Small intestine (tissue), 7 donors: ENCODE data around the gene METTL15. TPM values are rescaled to one million over a fixed set of nuclear protein-coding genes. Genes with fewer than 3 reads are reported as not detected.
A peak's percentile ranks its signal among the peaks of the same experiment; 100 is the strongest.
"Not testable (repeated sequence)": the region's sequence is repeated elsewhere in the genome, so short reads cannot be mapped to it uniquely, and the experiment has no call there.

Experiments used
- DNase-seq, 2 donors: peaks; one replicate each; pipeline versions ENCODE4 v3.0.0 to v3.0.0-alpha.2; 2013
- FAIRE-seq: peaks from 2 replicates; lab custom pipeline; 2012; peaks lifted over from hg19 to GRCh38; lab: Jason Lieb, UNC
- H3K27ac ChIP-seq, 3 donors: one replicate each; pipeline ENCODE4 v1.5.1; 2013; ENCODE audit warnings: low read length in 2 of 3, mild to moderate bottlenecking in 2 of 3, control low read depth in 1 of 3, inconsistent platforms in 1 of 3, low read depth in 1 of 3, moderate library complexity in 1 of 3
- H3K27me3 ChIP-seq, 3 donors: one replicate each; pipeline ENCODE4 v1.6.1; 2013; ENCODE audit warnings: low read length in 3 of 3, inconsistent platforms in 1 of 3; ENCODE audit not compliant: control insufficient read depth in 3 of 3, insufficient read depth in 3 of 3
- H3K36me3 ChIP-seq, 3 donors: one replicate each; pipeline ENCODE4 v1.6.1; 2013; ENCODE audit warnings: low read length in 3 of 3, inconsistent platforms in 1 of 3, low read depth in 1 of 3, mild to moderate bottlenecking in 1 of 3, moderate library complexity in 1 of 3; ENCODE audit not compliant: control insufficient read depth in 3 of 3, insufficient read depth in 2 of 3
- H3K4me1 ChIP-seq, 3 donors: one replicate each; pipeline ENCODE4 v1.6.1; 2013; ENCODE audit warnings: low read length in 2 of 3, inconsistent platforms in 1 of 3, low read depth in 1 of 3, mild to moderate bottlenecking in 1 of 3, moderate library complexity in 1 of 3; ENCODE audit not compliant: control insufficient read depth in 3 of 3, insufficient read depth in 2 of 3
- H3K4me3 ChIP-seq, 3 donors: one replicate each; pipeline ENCODE4 v1.5.1; 2013; ENCODE audit warnings: low read length in 3 of 3, control low read depth in 1 of 3, inconsistent platforms in 1 of 3, low read depth in 1 of 3, mild to moderate bottlenecking in 1 of 3, moderate library complexity in 1 of 3
- H3K9me3 ChIP-seq, 2 donors: one replicate each; pipeline ENCODE4 v1.6.1; 2013; ENCODE audit warnings: low read depth in 1 of 2, low read length in 1 of 2; ENCODE audit not compliant: control insufficient read depth in 2 of 2, insufficient read depth in 1 of 2
- WGBS, 3 donors: extraction: QIAGEN DNeasy Blood & Tissue Kit; methylation state at CpG; one replicate each; pipeline ENCODE4 v1.1.7; 2013; 5-methylcytosine and 5-hydroxymethylcytosine counted together
- polyA plus RNA-seq, 4 donors: library from polyadenylated mRNA; stranded (reverse) in 3 of 4; unstranded in 1 of 4; fragments of 200-250 nt in 3 of 4; fragments of 120-200 nt in 1 of 4; gene quantifications; one replicate each; pipeline versions ENCODE4 v1.2.1 to v1.2.3, GENCODE V29; 2013
- donor health status: healthy with polysubstance abuse.
- donor health status: control.
- donor health status: control.
- donor health status: Bipolar disorder and iron deficiency.
- donor health status: healthy.

The METTL15 gene
- polyA plus RNA-seq, 4 donors = 2.4 to 16.6 (median 4.8) TPM

DNA sequence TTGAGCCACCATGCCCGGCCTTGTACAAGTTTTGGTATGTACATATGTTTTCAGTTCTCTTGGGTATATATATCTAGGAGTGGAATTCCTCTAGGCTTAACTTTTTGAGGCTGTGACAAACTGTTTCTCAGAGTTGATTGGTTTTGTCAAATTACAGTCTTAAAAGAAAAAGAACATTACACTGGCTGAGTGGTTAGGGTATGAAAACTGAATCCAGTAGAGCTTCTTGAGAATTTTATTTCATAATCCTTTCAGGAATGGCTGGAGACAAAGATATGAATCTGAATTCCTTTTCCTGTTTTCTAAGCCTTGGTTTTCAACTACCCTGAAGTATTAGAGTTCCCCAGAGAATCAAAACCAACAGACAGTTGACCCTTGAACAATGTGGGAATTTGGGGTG, 6.5 kb downstream of the METTL15 start:
- FAIRE-seq (no peak), DNase-seq (no peak)
- Histone ChIP-seq H3K9me3 (no peaks in the 10 kb centered on the region), H3K4me3 (no peak overlapping the region), H3K27ac (no peak overlapping the region), H3K4me1 (peaks cover 0 to 6% (median 0%) of the 10 kb centered on the region in 3 donors), H3K36me3 (peaks cover 0 to 4% (median 0%) of the 10 kb centered on the region in 3 donors), H3K27me3 (no peaks in the 10 kb centered on the region)
- whole genome bisulfite sequencing, 3 donors = 96 to 97% (median 96%) methylated on average over 1 of the region's 1 CpG

GRCh38 chr11:28117712-28118111, 9.5 kb downstream of the METTL15 start:
- no peaks in the 10 kb centered on the region for H3K27me3 ChIP-seq
- no peaks in the 10 kb centered on the region for H3K9me3 ChIP-seq
- H3K4me3 ChIP-seq = no peak overlapping the region
- FAIRE-seq (no peak), DNase-seq (no peak)
- H3K4me1 ChIP-seq = no peaks in the 10 kb centered on the region
- H3K27ac ChIP-seq = no peak overlapping the region
- H3K36me3 ChIP-seq = peaks cover 0 to 4% (median 0%) of the 10 kb centered on the region in 3 donors
- 96 to 98% (median 97%) methylated on average over 4 of the region's 4 CpGs for WGBS, 3 donors

DNA sequence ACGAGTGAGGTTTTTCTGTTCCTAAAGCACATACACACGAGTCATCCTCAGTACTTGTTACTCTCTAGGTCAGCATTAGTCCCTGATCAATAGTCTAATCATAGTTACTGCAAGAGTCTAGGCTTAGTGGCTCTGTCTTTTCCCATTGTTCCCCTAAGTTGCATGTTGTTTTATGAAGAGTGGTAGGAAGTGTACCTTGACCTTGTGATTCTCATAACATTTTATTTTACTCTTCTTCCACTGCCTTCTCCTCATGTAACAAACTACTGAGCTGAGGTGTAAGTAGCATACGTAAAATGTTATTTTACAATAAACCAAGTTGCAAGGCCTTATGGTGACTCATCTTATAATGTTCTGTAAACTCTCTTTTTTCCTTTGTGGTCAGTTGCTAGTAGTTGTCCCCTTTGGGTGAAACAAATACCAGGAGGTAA, 15.0 kb downstream of the METTL15 start:
- Histone ChIP-seq H3K9me3 (no peaks in the 10 kb centered on the region), H3K4me1 (no peaks in the 10 kb centered on the region), H3K36me3 (no peaks in the 10 kb centered on the region), H3K27me3 (no peaks in the 10 kb centered on the region), H3K27ac (no peak overlapping the region), H3K4me3 (no peak overlapping the region)
- DNase-seq (no peak), FAIRE-seq (no peak)
- WGBS, 3 donors = 75 to 90% (median 77%) methylated on average over 3 of the region's 3 CpGs

GRCh38 chr11:28132548-28132947, 24.4 kb downstream of the METTL15 start:
- FAIRE-seq = no peak
- WGBS, 3 donors = 55 to 87% (median 63%) methylated on average over 1 of the region's 1 CpG

DNA sequence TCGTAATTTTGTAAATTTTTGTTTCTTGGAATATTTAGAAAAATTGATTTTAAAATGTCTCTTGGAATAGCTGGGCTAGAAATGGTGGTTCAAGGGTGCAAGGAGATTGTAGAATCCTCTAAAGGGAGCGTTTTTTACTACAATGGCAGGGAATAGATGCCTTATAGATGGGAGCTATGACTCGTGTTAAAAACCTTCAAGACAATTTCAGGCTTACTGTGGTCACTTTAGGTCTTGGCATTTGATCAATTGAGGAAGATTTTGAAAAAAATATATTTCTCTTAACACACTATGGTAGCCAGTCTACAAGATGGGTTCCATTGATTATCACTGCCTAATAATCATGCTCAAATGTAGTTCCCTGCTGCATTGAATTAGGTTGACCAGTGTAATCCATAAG, 25.0 kb downstream of the METTL15 start:
- DNase-seq (no peak), FAIRE-seq (no peak)
- 96 to 98% (median 98%) methylated on average over 3 of the region's 3 CpGs for WGBS, 3 donors
- no peak overlapping the region for H3K27ac ChIP-seq
- no peaks in the 10 kb centered on the region for H3K27me3 ChIP-seq
- H3K4me3 ChIP-seq = no peak overlapping the region
- H3K36me3 ChIP-seq = peaks cover 0 to 7% (median 0%) of the 10 kb centered on the region in 3 donors
- H3K9me3 ChIP-seq = peaks cover 0 to 21% of the 10 kb centered on the region in 2 donors
- H3K4me1 ChIP-seq = no peaks in the 10 kb centered on the region

More at GRCh38 chr11:28132548-28132947, 24.4 kb downstream of the METTL15 start:
- DNase-seq = no peak
- Histone ChIP-seq H3K4me1 (no peaks in the 10 kb centered on the region), H3K27ac (no peak overlapping the region), H3K4me3 (no peak overlapping the region), H3K36me3 (peaks cover 0 to 7% (median 0%) of the 10 kb centered on the region in 3 donors), H3K27me3 (no peaks in the 10 kb centered on the region), H3K9me3 (peaks cover 0 to 18% of the 10 kb centered on the region in 2 donors)

- not testable (repeated sequence) for H3K27ac ChIP-seq, H3K4me3 ChIP-seq, H3K27me3 ChIP-seq, FAIRE-seq, H3K4me1 ChIP-seq, DNase-seq
- 98 to 99% (median 99%) methylated on average over 4 of the region's 4 CpGs for WGBS, 3 donors
- peaks cover 2 to 48% of the 10 kb centered on the region in 2 donors for H3K9me3 ChIP-seq
- peaks cover 0 to 12% (median 0%) of the 10 kb centered on the region in 3 donors for H3K36me3 ChIP-seq
These were observed 28.0 kb downstream of the METTL15 start for GRCh38 chr11:28136157-28136556.

GRCh38 chr11:28137366-28137765, 29.2 kb downstream of the METTL15 start:
- DNase-seq = peak in 1 of 2 donors; percentile 34
- no peaks in the 10 kb centered on the region for H3K4me1 ChIP-seq
- no peak for FAIRE-seq
- H3K36me3 ChIP-seq = peaks cover 0 to 12% (median 0%) of the 10 kb centered on the region in 3 donors
- no peak overlapping the region for H3K4me3 ChIP-seq
- H3K9me3 ChIP-seq = peaks cover 2 to 53% of the 10 kb centered on the region in 2 donors
- no peak overlapping the region for H3K27ac ChIP-seq
- WGBS, 3 donors = 83 to 95% (median 93%) methylated on average over 3 of the region's 3 CpGs
- no peaks in the 10 kb centered on the region for H3K27me3 ChIP-seq

DNA sequence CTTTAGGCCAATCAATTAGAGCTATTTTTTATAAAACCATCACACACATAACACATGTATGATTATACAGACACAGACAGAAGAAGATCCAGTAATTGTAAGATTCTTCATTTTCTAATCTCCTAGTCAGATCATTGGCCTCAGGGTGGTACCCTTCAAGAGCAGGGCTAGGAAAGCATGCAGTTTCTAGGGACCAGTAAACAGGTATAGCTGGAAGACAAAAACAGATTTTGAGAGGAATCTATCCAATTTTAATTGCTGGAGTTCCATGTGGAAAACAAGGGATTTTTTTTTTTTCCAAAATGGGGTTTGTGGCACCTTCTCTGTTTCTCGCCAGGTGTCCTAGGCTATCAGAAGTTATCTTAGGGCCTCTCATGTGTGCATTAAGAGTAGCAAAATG, 29.6 kb downstream of the METTL15 start:
- H3K4me3 ChIP-seq = no peak overlapping the region
- no peaks in the 10 kb centered on the region for H3K27me3 ChIP-seq
- WGBS, 3 donors = 96 to 100% (median 97%) methylated on average over 1 of the region's 1 CpG
- FAIRE-seq = no peak
- no peak overlapping the region for H3K27ac ChIP-seq
- H3K4me1 ChIP-seq = no peaks in the 10 kb centered on the region
- peaks cover 2 to 53% of the 10 kb centered on the region in 2 donors for H3K9me3 ChIP-seq
- no peak for DNase-seq
- H3K36me3 ChIP-seq = peaks cover 0 to 12% (median 0%) of the 10 kb centered on the region in 3 donors
